GM21737 (cell line): ENCODE measurements around the gene DNPEP.
"Not testable (repeated sequence)": the region's sequence is repeated elsewhere in the genome, so short reads cannot be mapped to it uniquely, and the experiment has no call there.

Experiments
- ATAC-seq: cut with Tn5 transposase; IDR thresholded peaks from one replicate; pipeline ENCODE4 v1.9.1; 2021; ENCODE audit warnings: mild to moderate bottlenecking, moderate library complexity; ENCODE audit not compliant: unreplicated experiment

The DNPEP gene

DNA sequence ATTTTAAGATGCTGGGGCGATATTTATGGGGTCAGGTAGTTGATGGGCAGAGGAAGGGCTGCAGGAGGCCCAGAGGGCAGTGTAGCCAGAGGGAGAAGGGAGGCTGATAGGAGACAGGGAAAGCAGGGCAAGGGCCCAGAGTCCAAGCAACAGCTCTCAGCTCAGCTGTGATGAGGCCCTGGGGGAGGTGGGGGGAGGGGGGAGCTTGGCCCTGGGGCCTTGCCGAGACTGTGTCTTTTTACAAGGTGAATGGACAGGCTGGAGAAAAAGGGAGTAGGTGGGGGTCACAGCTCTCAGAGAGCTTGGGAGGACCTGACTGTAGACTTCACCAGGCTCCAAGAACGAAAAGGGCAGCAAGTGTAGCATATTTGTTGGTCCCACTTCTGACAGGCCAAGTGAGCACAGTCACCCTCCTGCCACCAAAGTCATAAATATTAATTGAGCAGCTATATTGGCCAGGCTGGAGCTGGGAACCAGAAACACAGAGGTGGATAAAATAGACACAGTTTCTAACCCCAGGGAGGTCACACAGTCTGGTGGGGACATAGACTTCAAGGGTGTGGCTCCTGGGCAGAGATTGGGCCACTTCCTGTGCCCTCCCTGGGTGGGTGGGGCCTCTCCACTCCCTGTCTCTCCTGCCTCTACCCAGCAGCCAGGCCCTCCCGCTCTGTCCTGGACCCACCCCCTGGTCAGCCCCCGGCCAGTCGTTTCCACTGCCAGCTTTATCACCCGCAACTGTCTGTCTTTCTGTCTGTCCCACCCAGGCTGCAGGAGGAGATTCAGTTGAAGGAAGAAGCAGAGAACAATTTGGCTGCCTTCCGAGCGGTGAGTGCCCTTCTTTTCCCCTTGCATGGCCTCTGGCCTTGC is 31.9 kb upstream of the DNPEP start:
- ATAC-seq = no peak

DNA sequence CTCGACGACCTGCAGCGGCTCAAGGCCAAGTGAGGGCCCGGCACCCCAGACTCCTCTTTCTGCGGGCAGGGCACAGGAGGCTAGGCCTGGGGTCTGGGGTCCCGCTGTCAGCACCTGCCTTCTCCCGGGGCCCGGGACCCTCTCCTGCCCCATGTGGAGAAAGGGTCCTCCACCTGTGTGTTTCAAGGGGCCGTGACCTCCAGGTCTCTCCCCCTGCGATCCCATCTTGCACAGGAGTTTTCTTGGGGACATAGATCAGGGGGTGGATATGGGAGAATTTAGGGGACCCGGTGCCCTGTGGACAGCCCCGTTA is 31.3 kb upstream of the DNPEP start:
- no peak for ATAC-seq

DNA sequence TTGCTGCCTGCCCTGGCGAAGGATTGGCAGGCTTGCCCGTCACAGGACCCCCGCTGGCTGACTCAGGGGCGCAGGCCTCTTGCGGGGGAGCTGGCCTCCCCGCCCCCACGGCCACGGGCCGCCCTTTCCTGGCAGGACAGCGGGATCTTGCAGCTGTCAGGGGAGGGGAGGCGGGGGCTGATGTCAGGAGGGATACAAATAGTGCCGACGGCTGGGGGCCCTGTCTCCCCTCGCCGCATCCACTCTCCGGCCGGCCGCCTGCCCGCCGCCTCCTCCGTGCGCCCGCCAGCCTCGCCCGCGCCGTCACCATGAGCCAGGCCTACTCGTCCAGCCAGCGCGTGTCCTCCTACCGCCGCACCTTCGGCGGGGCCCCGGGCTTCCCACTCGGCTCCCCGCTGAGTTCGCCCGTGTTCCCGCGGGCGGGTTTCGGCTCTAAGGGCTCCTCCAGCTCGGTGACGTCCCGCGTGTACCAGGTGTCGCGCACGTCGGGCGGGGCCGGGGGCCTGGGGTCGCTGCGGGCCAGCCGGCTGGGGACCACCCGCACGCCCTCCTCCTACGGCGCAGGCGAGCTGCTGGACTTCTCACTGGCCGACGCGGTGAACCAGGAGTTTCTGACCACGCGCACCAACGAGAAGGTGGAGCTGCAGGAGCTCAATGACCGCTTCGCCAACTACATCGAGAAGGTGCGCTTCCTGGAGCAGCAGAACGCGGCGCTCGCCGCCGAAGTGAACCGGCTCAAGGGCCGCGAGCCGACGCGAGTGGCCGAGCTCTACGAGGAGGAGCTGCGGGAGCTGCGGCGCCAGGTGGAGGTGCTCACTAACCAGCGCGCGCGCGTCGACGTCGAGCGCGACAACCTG is 30.7 kb upstream of the DNPEP start, which contains the start of gene DES:
Gene DES (plus strand): TSS at position 223 of the 857 bp plus-strand sequence. CDS start 86 bp downstream, at position 309.
- ATAC-seq = no peak

DNA sequence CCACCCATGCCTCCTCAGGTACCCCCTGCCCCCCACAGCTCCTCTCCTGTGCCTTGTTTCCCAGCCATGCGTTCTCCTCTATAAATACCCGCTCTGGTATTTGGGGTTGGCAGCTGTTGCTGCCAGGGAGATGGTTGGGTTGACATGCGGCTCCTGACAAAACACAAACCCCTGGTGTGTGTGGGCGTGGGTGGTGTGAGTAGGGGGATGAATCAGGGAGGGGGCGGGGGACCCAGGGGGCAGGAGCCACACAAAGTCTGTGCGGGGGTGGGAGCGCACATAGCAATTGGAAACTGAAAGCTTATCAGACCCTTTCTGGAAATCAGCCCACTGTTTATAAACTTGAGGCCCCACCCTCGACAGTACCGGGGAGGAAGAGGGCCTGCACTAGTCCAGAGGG is 29.7 kb upstream of the DNPEP start:
- no peak for ATAC-seq

DNA sequence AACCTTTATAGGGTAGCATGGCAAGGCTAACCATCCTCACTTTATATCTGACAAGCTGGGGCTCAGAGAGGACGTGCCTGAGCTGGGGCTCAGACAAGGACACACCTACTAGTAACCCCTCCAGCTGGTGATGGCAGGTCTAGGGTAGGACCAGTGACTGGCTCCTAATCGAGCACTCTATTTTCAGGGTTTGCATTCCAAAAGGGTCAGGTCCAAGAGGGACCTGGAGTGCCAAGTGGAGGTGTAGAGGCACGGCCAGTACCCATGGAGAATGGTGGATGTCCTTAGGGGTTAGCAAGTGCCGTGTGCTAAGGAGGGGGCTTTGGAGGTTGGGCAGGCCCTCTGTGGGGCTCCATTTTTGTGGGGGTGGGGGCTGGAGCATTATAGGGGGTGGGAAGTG is 29.2 kb upstream of the DNPEP start:
- no peak for ATAC-seq

DNA sequence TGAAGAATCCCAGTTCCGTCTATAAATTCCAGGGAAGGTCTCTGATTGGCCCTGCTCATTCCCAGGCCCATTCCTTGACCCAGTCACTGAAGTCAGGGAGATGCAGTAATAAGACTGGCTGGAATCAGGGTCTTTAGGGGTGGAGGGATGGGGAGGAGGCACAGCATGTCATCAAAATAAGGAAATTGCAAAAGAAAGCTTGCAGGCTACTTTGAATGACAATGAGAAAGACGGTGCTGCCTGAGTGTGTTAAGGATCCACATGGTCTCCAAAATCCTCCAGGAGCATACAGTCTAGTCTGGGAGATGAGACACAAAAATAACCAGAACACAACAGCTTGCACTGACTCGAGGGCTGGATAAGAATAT is 28.5 kb upstream of the DNPEP start:
- ATAC-seq = no peak

DNA sequence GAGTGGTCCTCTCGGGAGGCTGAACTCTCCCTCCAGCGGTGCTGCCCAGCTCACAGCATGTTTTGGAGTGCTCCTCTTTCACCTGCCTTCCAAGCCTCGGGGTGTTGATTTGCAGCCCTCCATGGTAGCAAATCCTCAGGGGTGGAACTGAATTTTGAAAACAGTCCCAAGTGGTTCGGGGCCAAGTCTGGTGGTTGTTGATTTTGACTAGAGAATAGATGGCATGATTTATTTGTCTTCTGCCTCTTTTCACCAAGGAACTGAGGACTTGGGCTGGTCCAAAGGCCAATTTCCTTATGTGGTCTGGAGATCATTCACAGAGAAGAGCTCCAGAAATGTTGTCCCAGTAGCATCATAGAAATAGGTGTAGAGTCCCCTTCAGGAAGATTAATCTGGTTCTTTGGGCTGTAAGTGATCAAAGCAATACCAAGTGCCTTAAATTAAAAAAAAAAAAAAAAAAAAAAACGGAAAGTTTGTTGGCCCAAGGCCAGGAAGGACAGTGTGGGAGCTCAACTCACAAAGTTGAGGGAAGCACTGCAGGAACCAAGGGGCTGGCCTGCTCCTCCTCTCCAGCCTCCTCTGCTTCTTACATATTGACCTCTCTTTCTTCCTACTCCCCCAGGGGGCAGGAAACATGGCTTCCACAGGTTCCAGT is 28.0 kb upstream of the DNPEP start:
- ATAC-seq = no peak

DNA sequence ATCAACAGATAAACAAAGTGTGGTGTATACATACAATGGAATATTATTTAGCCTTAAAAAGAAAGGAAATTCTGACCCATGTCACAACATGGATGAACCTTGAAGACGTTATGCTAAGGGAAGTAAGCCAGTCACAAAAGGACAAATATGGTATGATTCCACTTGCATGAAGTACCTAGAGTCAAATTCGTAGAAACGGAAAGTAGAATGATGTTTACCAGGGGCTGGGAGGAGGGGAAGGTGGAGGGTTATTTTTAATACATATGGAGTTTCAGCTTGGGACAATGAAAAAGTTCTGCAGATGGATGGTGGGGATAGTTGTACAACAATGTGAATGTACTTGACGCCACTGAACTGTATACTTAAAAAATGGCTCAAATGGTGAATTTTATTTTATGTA is 27.1 kb upstream of the DNPEP start:
- no peak for ATAC-seq

DNA sequence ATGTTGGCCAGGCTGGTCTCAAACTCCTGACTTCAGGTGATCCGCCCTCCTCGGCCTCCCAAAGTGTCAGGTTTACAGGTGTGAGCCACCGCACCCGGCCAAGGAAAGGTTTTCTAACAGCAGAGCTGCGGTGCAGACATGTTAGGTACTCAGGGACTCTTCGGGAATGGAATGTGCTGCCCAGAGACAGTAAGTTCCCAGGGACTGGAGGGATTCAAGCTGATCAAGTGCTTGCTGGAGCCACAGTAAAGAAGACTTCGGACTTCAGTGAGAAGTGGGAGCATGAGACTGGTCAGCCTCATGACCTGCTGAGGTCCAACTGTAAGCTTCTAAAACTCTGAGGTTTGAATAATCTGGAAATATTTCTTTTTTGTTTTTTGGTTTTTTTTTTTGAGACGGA is 22.7 kb upstream of the DNPEP start:
- no peak for ATAC-seq

DNA sequence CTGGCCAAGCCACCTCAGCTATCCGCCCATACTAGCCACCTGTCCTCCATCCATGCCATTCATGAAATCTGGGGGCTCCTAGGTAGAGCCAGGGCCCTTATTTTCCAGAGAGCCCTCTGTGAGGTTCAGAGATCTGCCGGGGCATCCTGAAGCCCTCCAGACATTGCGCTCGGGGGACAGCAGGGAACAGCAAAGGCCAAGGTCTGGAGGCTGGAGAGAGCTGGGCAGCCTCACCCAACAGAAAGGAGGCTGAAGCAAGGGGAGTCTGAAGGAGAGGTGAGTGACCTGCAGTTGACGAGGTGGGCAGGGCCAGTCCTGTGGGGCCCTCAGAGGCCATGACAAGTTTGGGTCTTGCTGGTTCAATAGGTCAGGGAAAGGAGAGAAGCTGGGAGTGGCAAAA is 21.9 kb upstream of the DNPEP start:
- no peak for ATAC-seq

DNA sequence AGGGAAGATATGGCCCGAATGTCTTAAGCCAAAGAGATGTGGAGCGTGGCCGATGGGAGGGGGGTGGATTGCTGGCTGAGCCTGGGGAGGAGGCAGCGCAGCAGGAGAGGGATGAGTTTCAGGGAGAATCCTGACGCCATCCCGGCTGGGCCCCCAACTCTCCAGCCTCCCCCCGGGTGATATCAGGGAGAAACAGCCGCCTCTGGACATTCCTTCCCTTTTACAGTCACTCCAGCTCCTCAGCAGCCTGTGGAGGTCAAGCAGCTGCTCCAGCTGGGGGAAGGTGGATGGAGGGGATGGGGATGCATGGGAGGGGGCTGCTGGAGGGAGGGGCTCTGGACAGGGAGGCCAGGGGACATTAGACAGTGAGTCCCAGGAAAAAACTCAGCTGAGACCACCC is 20.9 kb upstream of the DNPEP start:
- no peak for ATAC-seq

DNA sequence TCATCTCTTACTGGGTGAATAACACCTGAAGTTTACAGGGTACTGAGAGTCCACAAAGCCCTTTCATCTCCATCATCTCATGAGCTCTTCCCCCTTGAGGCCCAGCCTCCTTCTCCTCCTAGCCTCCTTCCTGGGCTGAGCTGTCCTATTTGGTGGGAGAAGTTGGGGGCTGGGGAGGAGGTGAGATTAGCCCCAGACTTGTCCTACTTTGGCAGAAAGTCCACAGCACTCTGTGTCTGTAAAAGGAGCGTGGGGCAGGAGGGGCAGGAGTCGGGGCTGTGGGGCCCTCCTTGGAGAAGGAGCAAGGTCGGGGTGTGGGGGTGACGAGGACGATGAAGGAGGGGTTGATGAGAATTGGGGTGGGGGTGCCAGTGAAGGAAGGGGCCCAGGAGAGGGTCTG is 20.5 kb upstream of the DNPEP start:
- no peak for ATAC-seq

DNA sequence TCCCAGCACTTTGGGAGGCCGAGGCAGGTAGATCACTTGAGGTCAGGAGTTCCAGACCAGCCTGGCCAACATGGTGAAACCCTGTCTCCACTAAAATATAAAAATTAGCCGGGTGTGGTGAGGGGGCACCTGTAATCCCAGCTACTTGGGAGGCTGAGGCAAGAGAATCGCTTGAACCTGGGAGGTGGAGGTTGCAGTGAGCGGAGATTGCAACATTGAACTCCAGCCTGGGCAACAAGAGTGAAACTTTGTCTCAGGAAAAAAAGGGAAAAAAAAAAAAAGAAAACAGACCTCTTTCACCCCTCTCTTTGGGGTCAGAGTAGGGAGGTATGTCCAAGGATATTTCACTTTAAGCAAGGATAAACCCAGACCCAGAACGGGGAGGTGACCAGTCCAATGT is 19.6 kb upstream of the DNPEP start:
- not testable (repeated sequence) for ATAC-seq

DNA sequence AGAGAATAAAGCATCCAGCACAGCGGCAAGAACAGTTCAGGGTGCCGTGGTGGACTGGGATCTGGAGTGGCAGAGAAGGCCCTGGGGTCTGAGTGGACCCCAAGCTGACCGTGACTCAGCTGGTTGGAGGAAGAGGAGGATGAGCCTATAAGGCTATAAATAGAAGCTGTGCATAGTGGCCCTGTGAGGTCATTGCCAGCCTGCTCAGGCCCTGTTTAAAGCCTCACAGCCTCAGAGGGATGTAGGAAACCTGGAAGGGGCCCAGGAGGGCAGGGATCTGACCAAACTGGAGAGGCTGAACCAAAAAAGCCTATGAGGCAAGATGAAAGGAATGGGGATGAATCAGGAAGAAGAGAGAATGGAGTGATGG is 19.1 kb upstream of the DNPEP start:
- ATAC-seq = no peak

DNA sequence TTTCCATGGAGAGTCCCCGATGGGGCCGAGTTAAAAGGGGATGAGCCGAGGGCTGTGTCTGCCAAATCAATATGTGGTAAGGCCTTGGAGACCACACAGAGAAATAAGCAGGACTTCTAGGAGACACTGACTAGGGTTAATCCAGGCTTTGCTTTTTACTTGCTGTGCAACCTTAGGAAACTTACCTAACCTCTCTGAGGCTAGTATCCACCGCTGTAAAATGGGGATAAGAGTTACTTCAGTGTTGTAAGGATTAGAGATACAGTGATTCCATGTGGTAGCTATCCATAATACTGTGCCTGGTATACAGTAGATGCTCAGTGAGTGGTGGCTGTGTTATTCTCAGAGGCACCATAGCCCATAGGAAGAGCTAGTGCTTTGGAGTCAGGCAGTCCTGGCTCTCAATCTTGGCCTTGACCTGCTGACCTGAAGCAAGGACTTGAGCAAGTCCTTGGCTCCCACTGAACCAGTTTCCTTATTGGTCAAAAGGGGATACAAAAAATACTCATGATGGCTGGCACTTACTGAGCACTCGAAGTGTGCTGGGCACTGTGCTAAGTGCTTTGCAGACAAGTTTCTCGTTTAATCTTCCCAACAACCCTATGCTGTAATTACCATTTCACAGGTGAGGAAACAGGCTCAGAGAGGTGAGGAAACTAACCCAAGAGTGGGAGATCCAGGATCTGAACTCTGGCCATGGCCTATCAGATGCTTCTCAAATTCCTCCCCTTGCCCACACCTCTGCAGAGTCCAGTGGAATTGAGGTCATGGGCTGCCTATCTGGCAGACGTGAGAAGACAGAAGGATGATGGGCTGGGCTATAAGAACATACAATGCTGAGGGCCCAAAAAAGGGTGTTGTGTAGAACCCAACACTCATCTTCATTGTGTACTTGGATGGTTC is 18.5 kb upstream of the DNPEP start:
- no peak for ATAC-seq

DNA sequence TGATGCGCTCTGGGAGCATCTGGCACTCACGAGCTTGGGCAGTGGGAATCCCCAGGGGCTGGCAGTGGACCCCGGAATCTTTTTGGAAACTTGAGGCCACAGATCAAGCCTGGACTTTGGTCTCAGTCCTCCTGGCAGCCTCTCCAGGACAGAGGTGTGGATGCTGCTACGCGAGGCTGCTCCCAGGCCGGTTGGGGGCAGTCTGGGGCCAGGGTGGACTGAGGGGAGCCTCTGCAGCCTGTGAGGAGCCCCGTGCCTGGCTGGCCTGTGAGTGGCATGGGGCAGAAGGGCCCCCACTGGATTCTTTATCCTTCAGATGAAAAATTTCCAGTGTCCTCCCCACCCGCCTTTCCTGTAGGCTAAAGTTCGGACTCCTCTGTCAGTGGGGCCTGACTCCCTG is 17.7 kb upstream of the DNPEP start:
- no peak for ATAC-seq

DNA sequence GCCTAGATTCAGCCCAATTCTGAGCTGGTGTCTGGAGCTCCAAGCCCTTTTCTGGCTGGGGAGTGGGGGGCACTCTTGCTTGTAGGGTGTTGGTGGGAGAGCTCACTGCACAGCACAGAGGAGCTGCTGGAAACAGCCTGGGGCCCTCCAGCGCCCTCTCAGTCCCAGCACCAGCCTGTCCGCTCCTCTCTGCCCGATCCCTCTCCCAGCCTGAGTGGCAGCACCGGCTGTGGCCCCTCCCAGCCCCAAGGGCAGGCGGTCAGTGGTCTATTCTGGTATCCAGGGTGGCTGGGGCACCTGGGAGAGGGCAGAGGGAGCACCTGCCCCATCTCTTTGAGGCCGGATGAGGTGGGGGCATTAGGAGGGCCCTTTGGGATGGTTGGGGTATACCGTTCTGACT is 17.2 kb upstream of the DNPEP start:
- no peak for ATAC-seq

DNA sequence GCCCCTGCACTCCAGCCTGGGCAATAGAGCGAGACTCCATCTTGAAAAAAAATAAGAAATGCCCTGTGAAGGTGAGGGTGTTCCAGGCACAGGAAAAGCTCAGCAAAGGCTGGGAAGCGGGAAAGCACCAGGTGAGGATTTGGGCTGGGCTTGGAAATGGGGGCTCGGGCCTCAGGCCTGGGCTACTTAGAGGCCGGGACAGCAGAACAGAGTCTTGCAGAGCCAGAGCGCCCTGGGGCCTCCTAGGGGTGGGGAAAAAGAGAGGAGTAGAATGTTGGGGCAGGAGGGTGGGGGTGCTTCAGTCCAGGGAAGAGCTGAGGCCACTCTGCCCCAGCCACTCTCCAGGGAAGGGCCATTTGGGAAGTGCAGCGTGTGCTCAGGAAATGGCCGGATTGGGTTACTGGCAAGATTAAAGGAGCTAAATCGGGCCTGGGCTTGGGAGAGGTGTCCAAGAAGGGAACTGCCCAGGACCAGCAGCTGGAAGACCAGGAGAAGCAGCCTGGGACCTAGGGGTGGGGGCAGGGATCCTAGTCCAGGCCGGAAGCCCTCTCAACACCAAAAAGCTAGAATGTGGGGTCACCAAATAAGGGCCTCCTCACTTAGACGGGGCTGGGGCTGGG is 16.7 kb upstream of the DNPEP start:
- ATAC-seq = no peak

DNA sequence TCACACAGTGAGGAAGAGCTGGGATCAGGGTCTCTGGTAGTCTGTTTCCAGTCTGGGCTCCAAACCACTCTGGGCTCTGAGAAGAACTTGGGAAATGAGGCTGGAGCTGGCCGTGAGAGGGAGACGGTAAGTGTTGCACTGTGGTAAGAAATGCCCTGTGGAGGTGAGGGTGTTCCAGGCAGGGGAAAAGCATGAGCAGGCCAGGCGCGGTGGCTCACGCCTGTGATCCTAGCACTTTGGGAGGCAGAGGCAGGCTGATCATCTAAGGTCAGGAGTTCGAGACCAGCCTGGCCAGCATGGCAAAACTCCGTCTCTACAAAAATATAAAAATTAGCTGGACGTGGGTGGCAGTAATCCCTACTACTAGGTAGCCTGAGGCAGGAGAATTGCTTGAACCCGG is 16.1 kb upstream of the DNPEP start:
- no peak for ATAC-seq
